VCaP (cell line): ENCODE data around the gene ITPR2.

Source experiments
- H3K27ac ChIP-seq: fragments of 450-650 bp; 2 replicates; pipeline ENCODE4 v1.5.1; 2017
- CTCF ChIP-seq: fragments of 450-650 bp; conservative IDR thresholded peaks from 2 replicates; pipeline ENCODE4 v1.5.1; 2017; ENCODE audit warnings: mild to moderate bottlenecking, moderate library complexity

Gene ITPR2

GRCh38 chr12:26721800-26722199, 111.2 kb downstream of the ITPR2 start:
- no peak for TF ChIP-seq CTCF
- H3K27ac ChIP-seq = no peak overlapping the region

- peak; percentile 32; the same call in 1 of the 2 replicates for TF ChIP-seq CTCF
- H3K27ac ChIP-seq = no peak overlapping the region
Measured at GRCh38 chr12:26719852-26720251, 113.1 kb downstream of the ITPR2 start.

- no peak for TF ChIP-seq CTCF
Measured at GRCh38 chr12:26717757-26718156, 115.2 kb downstream of the ITPR2 start.

GRCh38 chr12:26715232-26715631, 117.8 kb downstream of the ITPR2 start:
- no peak overlapping the region for H3K27ac ChIP-seq
- no peak for TF ChIP-seq CTCF

More at GRCh38 chr12:26717757-26718156, 115.2 kb downstream of the ITPR2 start:
- no peak overlapping the region for H3K27ac ChIP-seq

GRCh38 chr12:26713885-26714383, 119.1 kb downstream of the ITPR2 start:
- TF ChIP-seq CTCF = no peak
- H3K27ac ChIP-seq = no peak overlapping the region

GRCh38 chr12:26712892-26713291, 120.1 kb downstream of the ITPR2 start:
- no peak overlapping the region for H3K27ac ChIP-seq
- TF ChIP-seq CTCF = no peak

- TF ChIP-seq CTCF = no peak
- peak overlapping the region; percentile 19; the same call in 1 of the 2 replicates for H3K27ac ChIP-seq
Measured at GRCh38 chr12:26711569-26711968, 121.4 kb downstream of the ITPR2 start.
